Coronary artery (tissue), 2 donors: Measurements from ENCODE around the gene MEIS1.

Experiments used
- DNase-seq: peaks from one replicate; pipeline ENCODE4 v3.0.0-alpha.2; 2017; ENCODE audit warnings: low spot score
- H3K27ac ChIP-seq, 2 donors: fragments of 200-600 bp; sonication (generic); one replicate each; pipeline ENCODE4 v1.5.1; 2016 to 2019
- H3K4me3 ChIP-seq: fragments of 200-600 bp; sonication (generic); 2 replicates; pipeline ENCODE4 v1.5.1; 2016; ENCODE audit warnings: mild to moderate bottlenecking, moderate library complexity
- TF ChIP-seq, protein P1 (sequence below): fragments of 200-600 bp; sonication (generic); IDR thresholded peaks from one replicate; pipeline ENCODE4 v1.5.1; 2019; ENCODE audit warnings: antibody characterized with exemption

Gene MEIS1

DNA sequence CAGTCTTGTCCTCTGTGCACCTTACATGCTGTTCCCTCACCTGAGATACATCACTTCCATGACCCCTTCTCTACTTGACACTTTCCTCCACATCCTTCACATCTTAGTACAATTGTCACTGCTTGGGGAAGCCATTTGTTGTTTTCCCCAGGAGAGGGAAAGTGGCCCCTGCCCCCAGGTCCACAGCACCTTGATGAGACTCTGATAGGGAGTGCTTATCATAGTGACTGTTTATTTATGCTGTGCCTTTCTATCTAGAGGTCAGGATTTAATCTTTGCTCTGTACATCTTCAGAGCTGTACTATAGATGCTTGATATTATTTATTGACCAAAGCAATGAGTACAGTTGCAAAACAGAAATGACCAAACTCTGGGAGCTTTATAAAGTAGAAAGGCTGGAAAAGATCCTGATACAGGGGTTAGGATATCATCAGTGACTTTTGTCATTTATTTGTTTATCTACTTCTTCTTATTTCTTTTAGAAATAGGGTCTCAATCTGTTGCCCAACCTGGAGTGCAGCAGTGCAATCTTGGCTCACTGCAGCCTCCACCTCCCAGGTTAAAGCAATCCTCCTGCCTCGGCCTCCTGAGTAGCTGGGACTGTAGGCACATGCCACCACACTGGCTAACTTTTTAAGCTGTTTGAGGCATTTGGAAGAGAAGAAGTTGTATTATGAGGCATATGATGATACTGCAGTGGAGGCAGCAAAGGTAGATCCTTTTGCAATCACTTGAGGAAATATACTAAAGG is 94.2 kb downstream of the MEIS1 start:
- no peak for DNase-seq
- Histone ChIP-seq H3K27ac (no peak overlapping the region), H3K4me3 (no peak overlapping the region)
- TF ChIP-seq, protein P1, sequence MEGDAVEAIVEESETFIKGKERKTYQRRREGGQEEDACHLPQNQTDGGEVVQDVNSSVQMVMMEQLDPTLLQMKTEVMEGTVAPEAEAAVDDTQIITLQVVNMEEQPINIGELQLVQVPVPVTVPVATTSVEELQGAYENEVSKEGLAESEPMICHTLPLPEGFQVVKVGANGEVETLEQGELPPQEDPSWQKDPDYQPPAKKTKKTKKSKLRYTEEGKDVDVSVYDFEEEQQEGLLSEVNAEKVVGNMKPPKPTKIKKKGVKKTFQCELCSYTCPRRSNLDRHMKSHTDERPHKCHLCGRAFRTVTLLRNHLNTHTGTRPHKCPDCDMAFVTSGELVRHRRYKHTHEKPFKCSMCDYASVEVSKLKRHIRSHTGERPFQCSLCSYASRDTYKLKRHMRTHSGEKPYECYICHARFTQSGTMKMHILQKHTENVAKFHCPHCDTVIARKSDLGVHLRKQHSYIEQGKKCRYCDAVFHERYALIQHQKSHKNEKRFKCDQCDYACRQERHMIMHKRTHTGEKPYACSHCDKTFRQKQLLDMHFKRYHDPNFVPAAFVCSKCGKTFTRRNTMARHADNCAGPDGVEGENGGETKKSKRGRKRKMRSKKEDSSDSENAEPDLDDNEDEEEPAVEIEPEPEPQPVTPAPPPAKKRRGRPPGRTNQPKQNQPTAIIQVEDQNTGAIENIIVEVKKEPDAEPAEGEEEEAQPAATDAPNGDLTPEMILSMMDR: no peak

DNA sequence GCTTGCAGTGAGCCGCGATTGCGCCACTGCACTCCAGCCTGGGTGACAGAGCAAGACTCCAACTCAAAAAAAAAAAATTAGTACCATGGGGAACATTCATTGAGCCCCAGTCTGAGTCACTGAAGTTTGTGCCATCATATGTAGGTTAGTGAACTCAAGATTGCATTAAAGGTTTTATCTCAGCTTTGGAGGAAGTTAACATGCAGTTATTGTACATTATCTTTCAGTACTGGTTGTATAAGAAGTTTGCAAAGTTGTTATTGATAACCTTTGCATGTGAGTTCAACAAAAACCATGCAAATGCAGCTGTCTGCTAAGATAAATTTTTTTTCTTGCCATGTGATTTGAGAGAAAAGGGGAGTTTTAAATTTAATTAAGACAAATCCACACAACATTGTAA is 95.7 kb downstream of the MEIS1 start:
- no peak for DNase-seq
- TF ChIP-seq, protein P1: no peak

DNA sequence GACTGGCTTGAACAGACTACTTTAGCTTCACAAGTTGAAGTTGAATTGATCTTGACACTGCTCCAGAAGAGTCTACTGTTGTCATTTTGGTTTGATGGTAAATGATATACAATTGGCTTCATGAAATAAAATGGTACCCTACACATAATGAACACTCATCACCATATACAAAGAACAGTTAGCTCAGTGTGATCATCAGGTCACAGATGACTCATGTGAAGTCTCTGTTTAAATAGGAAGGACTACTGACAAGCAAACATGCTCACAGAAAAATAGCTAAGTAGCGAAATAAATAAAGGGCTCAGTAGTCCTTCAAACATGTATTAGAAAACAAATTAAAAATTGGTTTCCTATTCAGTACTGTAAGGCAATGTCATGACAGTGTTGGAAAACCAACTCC is 96.2 kb downstream of the MEIS1 start:
- no peak overlapping the region for H3K27ac ChIP-seq
- TF ChIP-seq, protein P1: no peak
- H3K4me3 ChIP-seq: no peak overlapping the region
- no peak for DNase-seq

More for the DNA sequence above, 95.7 kb downstream of the MEIS1 start:
- Histone ChIP-seq H3K27ac (no peak overlapping the region), H3K4me3 (no peak overlapping the region)

DNA sequence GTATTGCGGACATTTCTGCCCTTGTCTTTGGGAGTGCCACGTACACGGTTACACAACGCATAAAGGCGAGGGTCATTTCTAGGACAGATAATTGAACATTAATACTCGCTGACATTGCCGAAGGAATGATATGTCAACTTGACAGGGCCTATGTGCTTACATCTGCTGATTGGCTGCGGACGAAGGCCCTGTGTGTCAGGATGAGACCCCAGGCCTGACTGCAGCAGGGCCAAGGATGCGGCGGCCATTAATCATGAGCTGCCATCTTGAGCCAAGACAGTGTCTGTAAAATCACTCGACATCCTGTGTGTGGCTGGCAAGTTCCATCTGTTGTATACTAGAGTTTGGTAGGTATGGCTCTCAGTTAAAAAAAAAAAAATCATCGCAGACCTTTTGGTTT is 96.6 kb downstream of the MEIS1 start:
- no peak for DNase-seq
- TF ChIP-seq, protein P1: no peak
- H3K27ac ChIP-seq: no peak overlapping the region
- no peak overlapping the region for H3K4me3 ChIP-seq

DNA sequence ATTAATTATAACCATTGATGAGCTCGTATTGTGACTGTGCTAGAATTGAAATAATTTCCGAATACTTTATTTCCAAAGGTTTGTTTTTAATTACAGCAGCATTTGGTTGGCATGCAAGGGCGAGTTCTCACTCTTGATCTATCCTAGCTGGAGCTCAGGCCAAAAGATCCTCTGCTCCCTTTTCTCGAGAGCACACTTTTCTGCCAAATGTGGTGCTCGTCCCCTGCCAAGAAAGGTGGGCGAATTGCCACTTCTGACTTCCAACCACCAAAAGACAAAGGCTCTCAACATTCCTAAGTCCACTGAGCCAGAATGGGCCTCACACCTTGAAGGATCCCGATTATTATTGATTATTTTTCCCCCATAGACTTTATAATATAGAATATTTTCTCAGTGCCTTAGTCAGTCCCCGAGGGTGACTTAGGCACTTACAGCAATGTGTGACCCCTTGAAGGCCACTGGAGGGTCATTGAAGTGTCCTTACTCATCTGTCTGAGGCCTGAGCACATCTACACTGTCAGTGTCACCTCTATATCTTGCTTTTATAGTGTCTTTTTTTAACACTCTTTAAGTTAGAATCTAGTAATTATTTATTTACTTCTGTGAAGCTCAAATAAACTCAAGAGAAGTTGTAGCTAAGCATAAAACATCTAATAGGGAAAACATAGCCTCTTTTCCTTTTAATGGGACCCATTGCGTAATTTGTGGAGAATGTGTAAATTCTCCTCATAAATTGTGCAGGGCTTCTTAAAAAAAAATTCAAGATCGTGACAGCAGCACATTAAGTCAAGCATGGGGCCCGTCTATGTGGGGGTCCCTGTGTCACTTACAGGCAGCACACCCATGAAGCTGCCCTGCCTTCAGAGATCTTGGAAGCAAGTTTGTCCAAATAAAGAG is 98.3 kb downstream of the MEIS1 start:
- TF ChIP-seq, protein P1: no peak
- no peak for DNase-seq
- Histone ChIP-seq H3K4me3 (no peak overlapping the region), H3K27ac (no peak overlapping the region)

DNA sequence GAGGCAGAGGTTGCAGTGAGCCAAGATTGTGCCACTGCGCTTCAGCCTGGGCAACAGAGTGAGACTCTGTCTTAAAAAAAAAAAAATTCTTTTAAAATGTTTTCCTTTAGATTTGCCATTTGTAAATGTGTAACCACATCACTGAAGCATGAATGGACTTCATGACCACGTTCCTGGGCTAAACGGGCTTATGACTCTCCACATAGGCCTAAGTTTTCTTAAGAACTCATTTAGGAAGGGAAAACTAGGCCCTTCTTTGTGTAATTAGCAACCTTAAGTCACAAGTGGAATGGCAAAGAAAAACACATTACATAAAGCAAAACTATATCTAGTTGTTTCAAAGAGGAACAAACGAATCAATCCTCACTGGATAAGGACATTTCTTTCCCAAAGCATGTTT is 99.5 kb downstream of the MEIS1 start:
- no peak overlapping the region for H3K27ac ChIP-seq
- no peak for DNase-seq
- no peak overlapping the region for H3K4me3 ChIP-seq
- TF ChIP-seq, protein P1: no peak
